Measurements from ENCODE around the gene KNG1. TPM values are rescaled to one million over a fixed set of nuclear protein-coding genes. Genes with fewer than 3 reads are reported as not detected.
A peak's percentile ranks its signal among the peaks of the same experiment; 100 is the strongest.

The KNG1 gene
- total and polyA plus RNA-seq, 2 donors (not counting 3 experiments of a cell fraction or from before 2014, with no cell fraction given), result not detected

DNA sequence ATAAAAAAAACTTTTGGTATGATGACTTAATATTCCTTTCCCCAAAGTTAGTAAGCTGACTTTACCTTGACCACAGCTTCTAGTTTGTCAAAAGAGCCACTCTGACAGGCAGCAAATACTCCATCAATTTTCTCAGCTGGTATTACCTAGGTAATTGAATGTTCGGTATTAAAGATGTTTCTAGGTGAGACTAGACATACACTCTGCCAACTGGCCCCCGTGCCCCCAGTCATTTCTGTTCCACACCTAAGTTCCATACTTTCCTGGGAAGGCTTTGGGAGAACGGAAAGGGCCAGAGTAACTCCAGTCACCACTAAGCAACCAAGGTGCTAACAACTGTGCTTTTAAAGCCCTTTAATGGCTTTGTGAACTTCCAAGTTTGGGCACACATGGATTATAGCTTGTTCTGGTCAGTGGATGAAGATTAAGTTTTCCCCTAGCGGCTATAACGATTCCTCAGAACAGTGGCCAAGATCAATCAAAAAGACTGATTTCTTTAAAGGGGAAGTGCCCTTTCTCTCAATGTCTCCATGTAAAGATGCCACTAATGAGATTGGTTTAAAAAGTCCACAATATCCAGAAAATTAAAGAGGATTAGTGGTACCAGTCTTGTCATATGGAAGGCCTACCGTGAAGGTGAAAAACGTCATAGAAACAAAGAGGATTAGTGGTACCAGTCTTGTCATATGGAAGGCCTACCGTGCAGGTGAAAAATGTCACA lies 73.3 kb downstream of the KNG1 start:
- ChIA-PET POLR2A (interaction anchor here (0.7 kb wide), 1 partner anchor 31 kb away, joined by 3 read pairs; no protein-coding TSS in a partner anchor), CTCF (interaction anchor here (0.9 to 1.8 kb wide), 5 partner anchors 13 to 220 kb away, joined by 3 to 12 read pairs (median 4); partner anchors contain the start of gene DNAJB11)
- DNase-seq (ENCODE audit: low read depth, low spot score) (peak; percentile 50), FAIRE-seq (peak; percentile 42)
- TF ChIP-seq GATA2 (IDR thresholded peaks at IDR 0.05; ENCODE audit: insufficient read depth, insufficient read length, low read depth, low read length) (no peak), FOS (IDR thresholded peaks at IDR 0.05; ENCODE audit: borderline replicate concordance, insufficient read depth, low read length) (no peak), POLR2AphosphoS5 (IDR thresholded peaks at IDR 0.05; ENCODE audit: insufficient read depth, low read depth, low read length) (peak; percentile 69), POLR2A (IDR thresholded peaks at IDR 0.05; ENCODE audit: low read depth, low read length) (peak; percentile 75)
- TF ChIP-seq, protein P1, sequence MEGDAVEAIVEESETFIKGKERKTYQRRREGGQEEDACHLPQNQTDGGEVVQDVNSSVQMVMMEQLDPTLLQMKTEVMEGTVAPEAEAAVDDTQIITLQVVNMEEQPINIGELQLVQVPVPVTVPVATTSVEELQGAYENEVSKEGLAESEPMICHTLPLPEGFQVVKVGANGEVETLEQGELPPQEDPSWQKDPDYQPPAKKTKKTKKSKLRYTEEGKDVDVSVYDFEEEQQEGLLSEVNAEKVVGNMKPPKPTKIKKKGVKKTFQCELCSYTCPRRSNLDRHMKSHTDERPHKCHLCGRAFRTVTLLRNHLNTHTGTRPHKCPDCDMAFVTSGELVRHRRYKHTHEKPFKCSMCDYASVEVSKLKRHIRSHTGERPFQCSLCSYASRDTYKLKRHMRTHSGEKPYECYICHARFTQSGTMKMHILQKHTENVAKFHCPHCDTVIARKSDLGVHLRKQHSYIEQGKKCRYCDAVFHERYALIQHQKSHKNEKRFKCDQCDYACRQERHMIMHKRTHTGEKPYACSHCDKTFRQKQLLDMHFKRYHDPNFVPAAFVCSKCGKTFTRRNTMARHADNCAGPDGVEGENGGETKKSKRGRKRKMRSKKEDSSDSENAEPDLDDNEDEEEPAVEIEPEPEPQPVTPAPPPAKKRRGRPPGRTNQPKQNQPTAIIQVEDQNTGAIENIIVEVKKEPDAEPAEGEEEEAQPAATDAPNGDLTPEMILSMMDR (IDR thresholded peaks at IDR 0.05; ENCODE audit: extremely low read depth in 1 of 2, insufficient read depth in 1 of 2, low read depth in 1 of 2, low read length in 2 of 2), result peak in 1 of 2 donors; percentile 4
- TF ChIP-seq, protein P2, sequence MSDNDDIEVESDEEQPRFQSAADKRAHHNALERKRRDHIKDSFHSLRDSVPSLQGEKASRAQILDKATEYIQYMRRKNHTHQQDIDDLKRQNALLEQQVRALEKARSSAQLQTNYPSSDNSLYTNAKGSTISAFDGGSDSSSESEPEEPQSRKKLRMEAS (IDR thresholded peaks at IDR 0.05; ENCODE audit: insufficient read depth, insufficient read length), result no peak
- Histone ChIP-seq H3K79me2 (ENCODE audit: control insufficient read depth, insufficient read depth, low read length) (peaks cover 31% of the 10 kb centered on the region), H3K9ac (replicated peaks; ENCODE audit: extremely low read depth, insufficient read depth, low read length) (no peak overlapping the region), H3K4me2 (ENCODE audit: insufficient read depth, low read length) (no peak overlapping the region), H4K20me1 (replicated peaks; ENCODE audit: control insufficient read depth, extremely low read depth, insufficient read depth, low read length) (peaks cover 10% of the 10 kb centered on the region), H3K4me3 (replicated peaks in 1 of 3; ENCODE audit: insufficient read depth in 1 of 3, low read depth in 1 of 3, low read length in 3 of 3) (no peak overlapping the region), H3K27me3 (ENCODE audit: control insufficient read depth in 2 of 2, insufficient read depth in 2 of 2, low read length in 2 of 2) (no peaks in the 10 kb centered on the region), H3K9me3 (replicated peaks; ENCODE audit: control insufficient read depth, insufficient read depth, low read length) (no peaks in the 10 kb centered on the region), H2AFZ (ENCODE audit: low read depth, low read length) (no peak overlapping the region), H3K27ac (ENCODE audit: insufficient read depth, low read depth, low read length) (no peak overlapping the region), H3K9me1 (replicated peaks; ENCODE audit: control insufficient read depth, extremely low read depth, insufficient read depth, low read length) (no peaks in the 10 kb centered on the region), H3K4me1 (ENCODE audit: control insufficient read depth, extremely low read depth, insufficient read depth, low read length) (peaks cover 22% of the 10 kb centered on the region), H3K36me3 (ENCODE audit: control insufficient read depth in 2 of 2, extremely low read depth in 1 of 2, insufficient read depth in 2 of 2, low read length in 2 of 2) (peaks cover 28 to 37% of the 10 kb centered on the region in 2 experiments)
- intact Hi-C loops (cut with micrococcal nuclease) (loop anchor here (2.0 kb wide), 1 partner anchor 16 kb away; the partner anchor contains the start of gene RFC4), dilution Hi-C loops (cut with MboI; ENCODE audit: extremely low pct_ligation_motif_present, low sequenced_read_pairs) (no loop called here)
- BruUV-seq (replicated peaks), result no TSS peak

MicroRNAs encoded within 50 kb of the gene (microRNA counts, 767-probe panel; counts per million panel counts)
- 723 counts per million, percentile 96 among the panel's probes with 10 or more counts for microRNA hsa-miR-1248

Small RNA genes lying within 50 kb of the gene (microRNA-seq; reads per million reads assigned to microRNA genes)
- gene MIR1248 (ENCODE audit: borderline number of aligned reads, borderline replicate concordance), result 3.1 reads per million

Small RNA genes lying within 50 kb of the gene (small RNA-seq; reads per million reads assigned to genes)
- not detected for gene RF00092 (ENCODE audit: insufficient read depth, insufficient read length, low read depth, low replicate concordance)
- not detected for gene RNU6-1105P (ENCODE audit: insufficient read depth, insufficient read length, low read depth, low replicate concordance)
- gene SNORA4 (ENCODE audit: insufficient read depth, insufficient read length, low read depth, low replicate concordance), result not detected
- gene SNORA63 (ENCODE audit: insufficient read depth, insufficient read length, low read depth, low replicate concordance), result not detected
- gene SNORA81 (ENCODE audit: insufficient read depth, insufficient read length, low read depth, low replicate concordance), result not detected
- gene SNORD2 (ENCODE audit: insufficient read depth, insufficient read length, low read depth, low replicate concordance), result not detected

Other genes starting within 250 kb of the KNG1 start
- gene CRYGS, start 173.0 kb upstream of the KNG1 start, total RNA-seq, result 3.8 and 5.0 TPM in 2 replicates
- gene CRYGS, start 173.0 kb upstream of the KNG1 start, polyA plus RNA-seq, result 5.0 and 7.6 TPM in 2 replicates
- gene TBCCD1, start 150.0 kb upstream of the KNG1 start, total RNA-seq, result 16.5 and 18.6 TPM in 2 replicates
- 16.6 and 17.0 TPM in 2 replicates for gene TBCCD1, start 150.0 kb upstream of the KNG1 start, polyA plus RNA-seq
- gene DNAJB11, start 146.6 kb upstream of the KNG1 start, total RNA-seq, result 87.6 and 100 TPM in 2 replicates
- 25.2 and 39.5 TPM in 2 replicates for gene DNAJB11, start 146.6 kb upstream of the KNG1 start, polyA plus RNA-seq
- gene AHSG, start 104.3 kb upstream of the KNG1 start, total RNA-seq, result not detected in 2 replicates
- not detected in 2 replicates for gene AHSG, start 104.3 kb upstream of the KNG1 start, polyA plus RNA-seq
- gene FETUB, start 77.0 kb upstream of the KNG1 start, total RNA-seq, result not detected in 2 replicates
- gene FETUB, start 77.0 kb upstream of the KNG1 start, polyA plus RNA-seq, result not detected in 2 replicates
- not detected in 2 replicates for gene HRG, start 51.3 kb upstream of the KNG1 start, total RNA-seq
- gene HRG, start 51.3 kb upstream of the KNG1 start, polyA plus RNA-seq, result not detected in 2 replicates
- gene EIF4A2, start 66.2 kb downstream of the KNG1 start, total RNA-seq, result 260 and 282 TPM in 2 replicates
- 255 and 401 TPM in 2 replicates for gene EIF4A2, start 66.2 kb downstream of the KNG1 start, polyA plus RNA-seq
- gene RFC4, start 89.1 kb downstream of the KNG1 start, total RNA-seq, result 29.1 and 33.7 TPM in 2 replicates
- gene RFC4, start 89.1 kb downstream of the KNG1 start, polyA plus RNA-seq, result 4.6 and 6.2 TPM in 2 replicates
- not detected in 2 replicates for gene ADIPOQ, start 125.4 kb downstream of the KNG1 start, total RNA-seq
- gene ADIPOQ, start 125.4 kb downstream of the KNG1 start, polyA plus RNA-seq, result not detected in 2 replicates
- 86.5 and 101 TPM in 2 replicates for gene ST6GAL1, start 213.2 kb downstream of the KNG1 start, total RNA-seq
- 61.2 and 63.9 TPM in 2 replicates for gene ST6GAL1, start 213.2 kb downstream of the KNG1 start, polyA plus RNA-seq

Data from endothelial cell of umbilical vein (primary cell).